Endothelial cell of umbilical vein (primary cell): ENCODE measurements around the gene CAMTA1. TPM values are rescaled to one million over a fixed set of nuclear protein-coding genes. Genes with fewer than 3 reads are reported as not detected.

ENCODE experiments used
- BruUV-seq: library from RNA; stranded (reverse); fragments of 400-500 nt; replicated peaks from 2 replicates; lab custom pipeline; 2021; lab: Mats Ljungman, UMichigan
- CTCF ChIA-PET: fragments of 300-600, 350-600 bp; sonication (Branson Sonifier 250); formaldehyde crosslinking; loops from one replicate; lab custom pipeline; 2021; ENCODE audit warnings: antibody characterized with exemption, inconsistent platforms; lab: Charles Lee
- POLR2A ChIA-PET: fragments of 300-600, 350-600 bp; sonication (Branson Sonifier 250); formaldehyde crosslinking; loops from one replicate; lab custom pipeline; 2021; ENCODE audit warnings: antibody characterized with exemption, inconsistent platforms; lab: Charles Lee
- DNase-seq: peaks from one replicate; pipeline ENCODE4 v3.0.0-alpha.2; 2011; ENCODE audit warnings: low read depth, low spot score
- FAIRE-seq: peaks from 2 replicates; lab custom pipeline; 2011; peaks lifted over from hg19 to GRCh38; lab: Jason Lieb, UNC
- H2AFZ ChIP-seq: 2 replicates; pipeline ENCODE4 v1.6.0; 2012; ENCODE audit warnings: low read depth, low read length, control low read depth, inconsistent platforms
- H3K27ac ChIP-seq: 2 replicates; pipeline ENCODE4 v1.5.1; 2011; ENCODE audit warnings: low read depth, mild to moderate bottlenecking, control low read depth, low read length, moderate library complexity; ENCODE audit not compliant: insufficient read depth
- H3K27me3 ChIP-seq, 2 experiments: 2 replicates each; pipeline versions ENCODE4 v1.6.0 to v1.6.1; 2011; ENCODE audit warnings: low read length in 2 of 2, mixed read lengths in 1 of 2; ENCODE audit not compliant: control insufficient read depth in 2 of 2, insufficient read depth in 2 of 2
- H3K36me3 ChIP-seq, 2 experiments: 2 replicates in 1 of 2; 3 replicates in 1 of 2; pipeline ENCODE4 v1.5.1; 2011; ENCODE audit warnings: low read length in 2 of 2, mild to moderate bottlenecking in 1 of 2, moderate library complexity in 1 of 2; ENCODE audit not compliant: control insufficient read depth in 2 of 2, insufficient read depth in 2 of 2; ENCODE audit errors: extremely low read depth in 1 of 2
- H3K4me1 ChIP-seq: 3 replicates; pipeline ENCODE4 v1.5.1; 2011; ENCODE audit warnings: mild to moderate bottlenecking, low read length; ENCODE audit not compliant: control insufficient read depth, insufficient read depth; ENCODE audit errors: extremely low read depth
- H3K4me2 ChIP-seq: 2 replicates; pipeline ENCODE4 v1.6.1; 2011; ENCODE audit warnings: low read length, control low read depth, mixed read lengths; ENCODE audit not compliant: insufficient read depth
- H3K4me3 ChIP-seq, 3 experiments: fragments of 200-600 bp in 1 of 3; sonication (generic), shearing (Covaris generic) in 1 of 3; replicated peaks in 1 of 3; 2 replicates each; pipeline ENCODE4 v1.5.1; 2011 to 2016; ENCODE audit warnings: control low read depth in 3 of 3, low read length in 3 of 3, mild to moderate bottlenecking in 2 of 3, inconsistent platforms in 1 of 3, low read depth in 1 of 3, moderate library complexity in 1 of 3; ENCODE audit not compliant: insufficient read depth in 1 of 3
- H3K79me2 ChIP-seq: 2 replicates; pipeline ENCODE4 v1.6.0; 2012; ENCODE audit warnings: low read length, inconsistent platforms; ENCODE audit not compliant: control insufficient read depth, insufficient read depth
- H3K9ac ChIP-seq: replicated peaks from 2 replicates; pipeline ENCODE3; 2011; ENCODE audit warnings: low read length, control low read depth; ENCODE audit not compliant: insufficient read depth; ENCODE audit errors: extremely low read depth
- H3K9me1 ChIP-seq: replicated peaks from 3 replicates; pipeline ENCODE4 v1.6.0; 2011; ENCODE audit warnings: mild to moderate bottlenecking, low read length; ENCODE audit not compliant: control insufficient read depth, insufficient read depth; ENCODE audit errors: extremely low read depth
- H3K9me3 ChIP-seq: replicated peaks from 2 replicates; pipeline ENCODE4 v1.5.1; 2012; ENCODE audit warnings: low read length, inconsistent platforms; ENCODE audit not compliant: control insufficient read depth, insufficient read depth
- H4K20me1 ChIP-seq: replicated peaks from 2 replicates; pipeline ENCODE3; 2011; ENCODE audit warnings: mild to moderate bottlenecking, low read length; ENCODE audit not compliant: control insufficient read depth, insufficient read depth; ENCODE audit errors: extremely low read depth
- EZH2 ChIP-seq: IDR thresholded peaks from 2 replicates; pipeline ENCODE4 v1.6.1; 2012; ENCODE audit warnings: borderline replicate concordance, low read depth, mild to moderate bottlenecking, moderate library complexity, low read length, inconsistent platforms; ENCODE audit not compliant: severe bottlenecking
- GATA2 ChIP-seq: IDR thresholded peaks from 2 replicates; pipeline ENCODE4 v1.7.0; 2011; ENCODE audit warnings: low read depth, mild to moderate bottlenecking, moderate library complexity, mixed read lengths, low read length; ENCODE audit not compliant: insufficient read length, insufficient read depth
- JUN ChIP-seq: IDR thresholded peaks from 2 replicates; pipeline ENCODE4 v1.6.1; 2011; ENCODE audit warnings: borderline replicate concordance, low read depth; ENCODE audit not compliant: insufficient read length, insufficient read depth
- MYC ChIP-seq: IDR thresholded peaks from one replicate; pipeline ENCODE4 v1.6.1; 2011; ENCODE audit warnings: mild to moderate bottlenecking, low read depth, low read length
- POLR2A ChIP-seq: IDR thresholded peaks from 2 replicates; pipeline ENCODE4 v1.6.1; 2012; ENCODE audit warnings: low read depth, mild to moderate bottlenecking, control low read depth, low read length
- POLR2AphosphoS5 ChIP-seq: IDR thresholded peaks from 2 replicates; pipeline ENCODE4 v1.6.1; 2012; ENCODE audit warnings: low read depth, mild to moderate bottlenecking, control low read depth, low read length, moderate library complexity; ENCODE audit not compliant: insufficient read depth
- dilution Hi-C: fragments of 300-500 bp; cut with MboI; formaldehyde crosslinking; loops from one replicate; pipeline ENCODE4 v1.15.0; 2019; ENCODE audit warnings: low sequenced_read_pairs; ENCODE audit not compliant: extremely low pct_ligation_motif_present
- intact Hi-C: fragments of 100-400 bp; cut with micrococcal nuclease; formaldehyde crosslinking; loops from one replicate; pipeline ENCODE4 v1.10.0; 2022
- polyA plus RNA-seq, 4 experiments: library from polyadenylated mRNA; depleted of rRNA in 3 of 4; stranded (reverse) in 3 of 4; unstranded in 1 of 4; fragments of >200 nt; gene quantifications; 2 replicates each; pipeline versions ENCODE4 v1.2.1 to v1.2.3, GENCODE V29; 2011 to 2012; ENCODE audit warnings: missing spikeins in 1 of 4
- total RNA-seq: library from RNA; stranded (reverse); gene quantifications from 2 replicates; pipeline ENCODE4 v1.2.3, GENCODE V29; 2021
- TF ChIP-seq, protein P1 (sequence below), 2 donors: IDR thresholded peaks; 1 replicate in 1 of 2; 2 replicates in 1 of 2; pipeline ENCODE4 v1.5.1; 2011; ENCODE audit warnings: low read length in 2 of 2, mild to moderate bottlenecking in 2 of 2, moderate library complexity in 2 of 2, control low read depth in 1 of 2, inconsistent platforms in 1 of 2, low read depth in 1 of 2; ENCODE audit not compliant: insufficient read depth in 1 of 2; ENCODE audit errors: extremely low read depth in 1 of 2
- TF ChIP-seq, protein P2 (sequence below): IDR thresholded peaks from 2 replicates; pipeline ENCODE4 v1.6.1; 2011; ENCODE audit not compliant: insufficient read depth, insufficient read length

CAMTA1 gene
- total and polyA plus RNA-seq, 2 donors (not counting 3 experiments of a cell fraction or from before 2014, with no cell fraction given) = 50.8 to 92.7 TPM

DNA sequence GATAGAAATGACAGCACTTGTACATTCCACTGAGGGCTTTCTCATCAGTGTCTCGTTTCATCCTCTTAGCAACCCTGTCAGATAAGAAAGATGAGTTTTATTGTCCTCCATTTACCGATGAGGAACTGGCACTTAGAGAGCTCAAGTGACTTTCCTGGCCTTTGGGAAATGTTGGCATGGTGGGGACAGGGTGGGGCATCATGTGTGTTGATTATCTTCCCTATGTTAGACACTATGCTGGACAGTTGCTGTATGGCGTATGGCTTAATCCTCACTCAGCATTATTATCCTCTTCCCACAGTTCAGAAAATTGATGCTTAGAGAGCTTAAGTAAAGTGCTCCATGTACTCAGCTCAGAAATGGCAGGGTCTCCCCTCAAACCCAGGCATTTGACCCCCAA lies 163.2 kb downstream of the CAMTA1 start:
- H3K4me1 ChIP-seq = no peaks in the 10 kb centered on the region
- H3K9me3 ChIP-seq = no peaks in the 10 kb centered on the region
- no peak overlapping the region for H3K4me2 ChIP-seq
- H4K20me1 ChIP-seq = no peaks in the 10 kb centered on the region
- no peak overlapping the region for H3K27ac ChIP-seq
- BruUV-seq = no TSS peak
- no peaks in the 10 kb centered on the region for H3K79me2 ChIP-seq
- H3K36me3 ChIP-seq = no peaks in the 10 kb centered on the region
- no peaks in the 10 kb centered on the region for H3K9me1 ChIP-seq
- no peak overlapping the region for H2AFZ ChIP-seq
- dilution Hi-C loops = no loop called here
- CTCF ChIA-PET = no interaction called here
- no peak for DNase-seq
- no peak overlapping the region for H3K9ac ChIP-seq
- no peak for FAIRE-seq
- H3K27me3 ChIP-seq = no peaks in the 10 kb centered on the region
- no peak for TF ChIP-seq JUN
- no peak for TF ChIP-seq POLR2A
- TF ChIP-seq EZH2 = no peak
- H3K4me3 ChIP-seq = no peak overlapping the region
- POLR2A ChIA-PET = no interaction called here
- intact Hi-C loops = no loop called here

DNA sequence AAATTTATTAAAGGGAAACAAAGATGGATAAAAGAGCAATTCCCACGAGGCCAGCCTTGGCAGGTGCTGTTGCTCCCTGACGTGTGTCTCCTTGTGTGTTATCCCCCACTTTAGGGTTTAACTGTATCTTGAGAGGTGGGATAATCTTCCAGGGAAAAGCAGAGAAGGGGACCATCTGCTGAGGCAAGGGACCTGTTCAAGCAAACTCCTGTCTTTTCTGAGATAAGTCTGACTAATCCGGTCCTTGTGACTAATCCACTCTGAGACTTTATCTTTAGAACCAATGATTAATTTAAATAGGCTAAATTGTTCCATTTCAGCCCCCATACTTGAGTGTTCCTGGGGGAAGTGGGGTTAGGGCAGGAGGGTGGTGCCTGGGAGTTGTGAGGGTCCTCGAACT lies 163.6 kb downstream of the CAMTA1 start:
- Histone ChIP-seq H3K9ac (no peak overlapping the region), H3K27me3 (no peaks in the 10 kb centered on the region), H3K9me1 (no peaks in the 10 kb centered on the region), H2AFZ (no peak overlapping the region), H4K20me1 (no peaks in the 10 kb centered on the region), H3K9me3 (no peaks in the 10 kb centered on the region), H3K36me3 (no peaks in the 10 kb centered on the region), H3K27ac (no peak overlapping the region), H3K4me3 (no peak overlapping the region), H3K79me2 (no peaks in the 10 kb centered on the region), H3K4me1 (no peaks in the 10 kb centered on the region), H3K4me2 (no peak overlapping the region)
- BruUV-seq = no TSS peak
- dilution Hi-C loops (no loop called here), intact Hi-C loops (no loop called here)
- FAIRE-seq (no peak), DNase-seq (no peak)
- TF ChIP-seq GATA2 (no peak), JUN (no peak), EZH2 (no peak), MYC (no peak), POLR2A (no peak), POLR2AphosphoS5 (no peak)
- TF ChIP-seq, protein P1, sequence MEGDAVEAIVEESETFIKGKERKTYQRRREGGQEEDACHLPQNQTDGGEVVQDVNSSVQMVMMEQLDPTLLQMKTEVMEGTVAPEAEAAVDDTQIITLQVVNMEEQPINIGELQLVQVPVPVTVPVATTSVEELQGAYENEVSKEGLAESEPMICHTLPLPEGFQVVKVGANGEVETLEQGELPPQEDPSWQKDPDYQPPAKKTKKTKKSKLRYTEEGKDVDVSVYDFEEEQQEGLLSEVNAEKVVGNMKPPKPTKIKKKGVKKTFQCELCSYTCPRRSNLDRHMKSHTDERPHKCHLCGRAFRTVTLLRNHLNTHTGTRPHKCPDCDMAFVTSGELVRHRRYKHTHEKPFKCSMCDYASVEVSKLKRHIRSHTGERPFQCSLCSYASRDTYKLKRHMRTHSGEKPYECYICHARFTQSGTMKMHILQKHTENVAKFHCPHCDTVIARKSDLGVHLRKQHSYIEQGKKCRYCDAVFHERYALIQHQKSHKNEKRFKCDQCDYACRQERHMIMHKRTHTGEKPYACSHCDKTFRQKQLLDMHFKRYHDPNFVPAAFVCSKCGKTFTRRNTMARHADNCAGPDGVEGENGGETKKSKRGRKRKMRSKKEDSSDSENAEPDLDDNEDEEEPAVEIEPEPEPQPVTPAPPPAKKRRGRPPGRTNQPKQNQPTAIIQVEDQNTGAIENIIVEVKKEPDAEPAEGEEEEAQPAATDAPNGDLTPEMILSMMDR (IDR thresholded peaks at IDR 0.05; ENCODE audit: extremely low read depth in 1 of 2, insufficient read depth in 1 of 2, low read depth in 1 of 2, low read length in 2 of 2) = no peak
- TF ChIP-seq, protein P2, sequence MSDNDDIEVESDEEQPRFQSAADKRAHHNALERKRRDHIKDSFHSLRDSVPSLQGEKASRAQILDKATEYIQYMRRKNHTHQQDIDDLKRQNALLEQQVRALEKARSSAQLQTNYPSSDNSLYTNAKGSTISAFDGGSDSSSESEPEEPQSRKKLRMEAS = no peak
- ChIA-PET POLR2A (no interaction called here), CTCF (no interaction called here)
